A204.1 (cell line): Measurements from ENCODE around the gene RPS8.
"Not testable (repeated sequence)": the region's sequence is repeated elsewhere in the genome, so short reads cannot be mapped to it uniquely, and the experiment has no call there.

ENCODE experiments used
- FAIRE-seq: peaks from 2 replicates; lab custom pipeline; 2012; peaks lifted over from hg19 to GRCh38; lab: Jason Lieb, UNC

RPS8 gene

DNA sequence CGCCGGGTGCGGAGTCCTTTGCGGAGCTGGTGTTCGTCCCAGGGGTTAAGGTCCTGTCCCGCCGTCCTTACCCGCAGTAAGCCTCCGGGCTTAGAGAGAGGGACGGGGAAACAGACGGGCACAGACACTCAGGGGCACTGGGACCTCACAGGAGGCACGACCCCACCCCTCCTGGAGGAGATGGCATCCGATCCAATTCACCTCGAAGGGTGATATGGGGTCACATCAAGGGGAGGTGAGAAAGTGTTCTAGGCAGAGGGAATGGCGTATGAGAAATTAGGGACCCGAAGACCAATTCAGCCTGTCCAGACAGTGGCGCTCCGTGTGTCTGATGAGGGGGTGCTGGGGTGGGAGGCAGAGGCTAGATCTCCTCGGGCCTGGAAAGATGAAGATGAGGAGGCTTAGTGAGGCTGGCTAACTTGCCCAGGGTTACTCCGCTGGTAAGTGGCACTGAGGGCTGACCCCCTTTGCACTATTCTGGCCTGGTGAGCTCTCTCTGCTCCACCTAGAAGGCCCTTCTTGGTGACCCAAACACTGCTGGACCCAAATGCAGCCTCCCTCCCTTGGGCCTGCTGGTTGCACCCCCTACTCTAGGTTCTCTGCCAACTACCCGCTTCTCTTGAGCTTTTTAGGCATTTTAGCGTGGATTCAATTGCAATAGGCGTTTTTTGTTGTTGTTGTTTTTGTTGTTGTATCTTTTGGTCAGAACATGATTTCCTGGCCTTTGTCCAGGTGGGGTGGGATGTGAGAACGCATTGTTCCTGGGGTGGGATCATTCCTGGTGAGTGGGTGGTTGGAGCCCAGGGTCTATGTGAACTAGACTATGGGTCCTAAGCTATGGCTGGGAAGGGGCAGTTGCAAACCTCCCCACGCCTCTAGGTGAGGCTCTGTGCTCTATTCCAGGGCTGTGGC, 45.2 kb downstream of the RPS8 start:
- no peak for FAIRE-seq

DNA sequence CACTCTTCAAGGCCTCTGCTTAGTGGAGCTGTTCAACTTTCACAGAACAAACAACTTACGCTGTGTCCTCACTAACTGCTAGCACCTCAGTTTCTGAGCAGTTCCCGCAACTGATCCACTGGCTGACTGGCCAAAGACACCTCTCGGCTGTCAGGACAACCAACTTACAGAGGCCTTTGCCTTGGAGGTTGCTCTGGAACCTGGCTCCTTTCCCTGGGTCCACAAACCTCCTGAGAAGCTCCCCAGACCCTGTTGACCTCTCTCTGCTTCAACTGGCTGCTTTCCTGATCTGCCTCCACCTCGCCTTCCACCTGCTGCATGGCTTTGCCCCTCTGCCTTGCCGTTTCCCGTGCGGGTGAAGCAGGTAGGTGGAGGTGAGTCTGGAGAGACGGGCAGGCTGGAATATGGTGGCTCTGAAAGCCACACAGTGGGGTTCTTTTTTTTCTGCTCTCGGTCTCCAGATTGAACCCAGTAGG, 45.9 kb downstream of the RPS8 start:
- no peak for FAIRE-seq

- no peak for FAIRE-seq
Measured at GRCh38 chr1:44822131-44822701, 46.9 kb downstream of the RPS8 start.

- FAIRE-seq = no peak
Measured at GRCh38 chr1:44822981-44823451, 47.7 kb downstream of the RPS8 start.

DNA sequence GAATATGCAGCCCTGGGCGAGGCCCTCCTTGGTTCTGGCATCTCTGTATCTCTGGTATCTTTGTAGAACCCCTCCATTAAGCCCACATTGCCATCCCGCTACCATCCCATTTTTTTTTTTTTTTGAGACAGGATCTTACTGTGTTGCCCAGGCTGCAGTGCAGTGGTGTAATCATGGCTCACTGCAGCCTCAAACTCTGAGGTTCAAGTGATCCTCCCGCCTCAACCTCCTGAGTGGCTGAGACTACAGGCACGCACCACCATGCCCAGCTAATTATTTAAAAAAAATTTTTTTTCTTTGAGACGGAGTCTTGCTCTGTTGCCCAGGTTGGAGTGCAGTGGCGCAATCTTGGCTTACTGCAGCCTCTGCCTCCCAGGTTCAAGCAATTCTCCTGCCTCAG, 49.1 kb downstream of the RPS8 start:
- not testable (repeated sequence) for FAIRE-seq

DNA sequence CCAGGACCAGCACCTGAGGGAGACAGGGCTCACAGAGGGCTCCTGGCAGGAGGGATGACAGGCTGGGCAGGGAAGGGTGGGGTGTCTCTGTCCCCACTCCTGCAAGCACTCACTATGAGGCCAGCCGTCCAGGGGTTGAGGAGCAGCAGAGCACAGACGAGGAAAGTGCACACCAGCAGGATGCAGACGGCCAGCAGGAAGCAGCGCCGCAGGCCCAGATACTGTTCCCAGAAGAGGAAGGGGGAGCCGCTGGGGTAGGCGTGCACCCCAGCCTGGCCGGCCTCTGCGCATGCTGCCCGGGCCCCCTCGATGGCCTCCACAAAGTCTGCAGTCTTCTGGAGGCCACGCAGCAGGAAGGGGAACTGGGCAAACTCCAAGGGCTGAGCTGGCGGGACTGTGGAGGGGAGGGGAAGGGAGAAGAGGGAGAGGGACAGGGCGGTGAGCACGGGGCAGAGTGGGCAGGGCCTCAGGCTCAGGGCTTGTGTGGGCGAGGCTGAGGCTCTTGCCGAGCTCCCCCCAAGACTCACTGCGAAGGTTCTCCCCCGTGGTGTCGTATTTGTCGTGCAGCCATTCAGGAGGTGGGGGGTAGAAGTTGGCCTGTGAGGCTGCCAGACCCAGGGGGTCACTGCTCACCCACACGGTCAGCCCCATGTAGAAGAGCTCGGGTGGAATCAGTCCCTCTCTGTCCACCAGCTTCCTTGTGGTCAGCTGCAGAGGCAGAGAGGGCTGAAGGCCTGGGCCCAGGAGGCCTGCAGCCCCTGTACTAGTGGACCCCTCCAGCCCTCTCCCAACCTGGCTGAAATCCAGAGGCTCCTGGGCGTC, 51.2 kb downstream of the RPS8 start:
- FAIRE-seq = no peak

- FAIRE-seq = no peak
Measured at GRCh38 chr1:44827197-44828002, 52.1 kb downstream of the RPS8 start.

GRCh38 chr1:44828003-44828651, 52.8 kb downstream of the RPS8 start:
- FAIRE-seq = no peak
